Measurements from ENCODE around the gene ERAP2.
"Not testable (repeated sequence)": the region's sequence is repeated elsewhere in the genome, so short reads cannot be mapped to it uniquely, and the experiment has no call there.

The ERAP2 gene

DNA sequence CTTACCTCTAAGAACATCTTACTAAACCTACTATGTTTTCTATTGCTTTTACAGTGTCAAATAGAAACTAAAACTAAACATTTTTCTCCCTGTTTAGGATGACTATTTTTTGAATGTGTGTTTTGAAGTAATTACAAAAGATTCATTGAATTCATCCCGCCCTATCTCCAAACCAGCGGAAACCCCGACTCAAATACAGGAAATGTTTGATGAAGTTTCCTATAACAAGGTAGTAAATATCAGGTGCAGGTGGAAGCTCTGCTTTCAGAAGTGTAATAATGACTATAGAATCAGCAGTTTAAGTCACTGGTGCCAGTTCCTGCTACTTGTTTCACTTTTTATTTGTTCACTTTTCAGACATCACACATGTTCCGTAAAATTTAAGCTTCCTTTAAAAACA, 20.0 kb downstream of the ERAP2 start:
- DNase-seq (ENCODE audit: low read depth in 2 of 2), result no peak

- DNase-seq (ENCODE audit: low read depth in 2 of 2), result no peak
These were observed 20.5 kb downstream of the ERAP2 start for GRCh38 chr5:96896806-96897205.

GRCh38 chr5:96901384-96901783, 25.1 kb downstream of the ERAP2 start:
- DNase-seq (ENCODE audit: low read depth in 2 of 2), result no peak

GRCh38 chr5:96901841-96902240, 25.5 kb downstream of the ERAP2 start:
- no peak for DNase-seq (ENCODE audit: low read depth in 2 of 2)

DNA sequence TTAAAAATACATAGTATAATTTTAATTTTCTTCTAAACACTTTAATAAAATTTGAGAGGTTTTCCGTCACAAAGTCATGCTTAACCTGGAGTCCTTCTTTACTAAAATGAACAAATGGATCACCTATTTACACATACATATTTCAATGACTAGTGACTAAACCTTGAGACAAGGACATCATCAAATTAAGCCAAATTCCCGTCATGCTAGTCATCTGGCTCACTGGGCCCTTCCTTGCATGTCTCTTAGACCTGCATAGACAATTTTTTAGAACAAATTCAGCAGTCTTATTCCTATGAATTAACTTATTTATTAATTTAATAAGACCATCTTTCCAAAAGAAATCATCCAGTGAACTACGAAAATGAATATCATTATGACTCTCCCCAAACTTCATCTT, 26.6 kb downstream of the ERAP2 start:
- DNase-seq (ENCODE audit: low read depth in 2 of 2), result no peak

DNA sequence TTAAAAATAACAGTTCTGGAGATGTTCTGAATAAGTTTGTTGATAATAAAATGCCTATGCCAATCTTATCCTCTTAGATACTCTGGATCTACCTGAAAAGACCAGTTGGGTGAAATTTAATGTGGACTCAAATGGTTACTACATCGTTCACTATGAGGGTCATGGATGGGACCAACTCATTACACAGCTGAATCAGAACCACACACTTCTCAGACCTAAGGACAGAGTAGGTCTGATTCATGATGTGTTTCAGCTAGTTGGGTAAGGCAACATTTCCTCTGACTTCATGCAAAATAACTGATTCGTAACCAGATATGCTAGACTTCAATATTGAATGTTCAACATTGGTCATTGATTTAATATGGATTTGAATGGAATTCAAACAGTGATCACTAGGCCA, 27.0 kb downstream of the ERAP2 start:
- no peak for DNase-seq (ENCODE audit: low read depth in 2 of 2)

GRCh38 chr5:96904054-96904931, 28.0 kb downstream of the ERAP2 start:
- no peak for DNase-seq (ENCODE audit: low read depth in 2 of 2)

- DNase-seq (ENCODE audit: low read depth in 2 of 2), result no peak
These were observed 29.6 kb downstream of the ERAP2 start for GRCh38 chr5:96905864-96906263.

- DNase-seq (ENCODE audit: low read depth in 2 of 2), result no peak
These were observed 32.7 kb downstream of the ERAP2 start for GRCh38 chr5:96909003-96909402.

GRCh38 chr5:96909435-96909834, 33.1 kb downstream of the ERAP2 start:
- no peak for DNase-seq (ENCODE audit: low read depth in 2 of 2)

DNA sequence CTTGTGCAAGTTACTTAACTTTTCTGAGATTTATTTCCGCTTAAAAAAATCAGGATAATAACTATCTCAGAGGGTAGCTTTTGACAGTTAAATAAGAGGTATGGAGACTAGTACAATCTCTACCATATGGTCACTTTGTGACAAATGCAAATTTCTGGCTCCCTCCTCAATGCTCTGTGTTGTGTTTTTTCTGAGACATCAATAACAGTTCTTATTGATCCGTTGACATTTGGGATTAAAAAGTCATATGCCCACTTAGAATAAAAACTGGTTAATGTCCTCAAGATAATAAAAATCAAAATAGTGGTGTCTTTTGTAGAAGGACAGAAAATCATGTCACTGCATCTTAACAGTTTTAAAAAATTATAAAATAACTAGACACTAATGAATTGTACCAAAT, 34.8 kb downstream of the ERAP2 start:
- no peak for DNase-seq (ENCODE audit: low read depth in 2 of 2)

GRCh38 chr5:96913233-96913632, 36.9 kb downstream of the ERAP2 start:
- DNase-seq (ENCODE audit: low read depth in 2 of 2), result no peak

- DNase-seq (ENCODE audit: low read depth in 2 of 2), result no peak
These were observed 43.5 kb downstream of the ERAP2 start for GRCh38 chr5:96919754-96920197.

DNA sequence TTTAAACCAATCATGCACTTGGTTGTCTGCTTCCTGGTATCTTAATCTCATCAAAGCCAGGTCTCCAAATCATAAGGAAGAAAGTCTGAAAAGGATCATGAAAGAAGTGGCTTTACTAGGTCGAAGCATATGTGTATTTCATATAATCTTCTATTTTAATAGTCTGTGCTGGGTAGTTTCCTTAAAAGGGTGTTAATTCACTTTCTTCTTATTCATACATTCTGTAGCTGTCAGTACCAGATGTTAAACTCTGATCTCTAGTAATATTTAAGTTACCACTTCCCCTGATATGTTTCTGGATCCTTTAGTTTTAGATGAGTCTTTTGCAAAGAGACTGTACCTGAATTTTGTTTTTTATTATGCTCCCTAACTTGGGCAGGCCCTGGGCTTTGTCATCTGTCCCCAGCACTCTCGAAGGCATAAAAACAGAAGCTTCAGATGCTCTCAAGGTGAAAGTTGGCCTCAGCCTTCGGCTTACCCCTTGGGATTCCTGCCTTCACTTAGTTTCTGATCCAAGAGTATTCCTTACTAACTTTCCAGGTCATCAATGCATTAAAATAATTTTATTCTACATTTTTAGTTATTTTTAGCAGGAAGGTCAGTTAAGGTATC, 44.5 kb downstream of the ERAP2 start:
- no peak for DNase-seq (ENCODE audit: low read depth in 2 of 2)

GRCh38 chr5:96922499-96923244, 46.4 kb downstream of the ERAP2 start:
- no peak for DNase-seq (ENCODE audit: low read depth in 2 of 2)

DNA sequence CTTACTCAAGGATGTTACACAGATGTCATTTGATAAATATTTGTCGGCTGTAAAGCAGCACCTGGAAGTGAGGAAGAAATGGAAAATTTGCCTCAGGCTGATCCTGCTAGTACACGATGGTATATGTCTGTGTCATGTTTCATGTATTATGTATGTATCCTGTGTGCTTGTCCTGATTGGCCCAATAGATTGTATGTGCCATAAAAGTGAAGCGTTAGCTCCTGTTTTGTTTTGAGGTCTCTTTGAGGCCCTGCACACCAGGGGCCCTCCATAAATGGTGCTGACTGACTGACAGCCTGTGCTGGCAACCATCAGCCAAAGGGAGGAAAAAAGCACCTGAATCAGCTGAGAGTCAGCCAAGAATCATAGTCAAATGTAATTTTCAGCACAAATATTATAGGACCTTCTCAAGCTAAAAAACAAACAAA, 47.7 kb downstream of the ERAP2 start:
- DNase-seq (ENCODE audit: low read depth in 2 of 2), result no peak

DNA sequence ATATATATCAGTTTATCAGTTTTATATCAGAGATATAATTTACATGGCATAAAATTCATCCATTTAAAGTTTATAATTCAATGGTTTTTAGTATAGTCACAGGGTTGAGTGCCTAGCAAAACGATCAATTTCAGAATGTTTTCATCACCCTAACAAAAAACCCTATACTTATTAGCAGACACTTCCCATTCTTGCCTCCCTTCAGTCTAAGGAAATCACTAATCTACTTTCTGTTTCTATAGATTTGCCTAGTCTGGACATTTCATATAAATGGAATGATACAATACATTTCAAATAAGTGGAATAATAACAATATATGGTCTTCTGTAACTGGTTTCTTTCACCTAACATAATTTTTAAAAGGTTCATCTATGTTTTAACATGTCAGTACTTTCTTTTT, 50.0 kb downstream of the ERAP2 start:
- DNase-seq (ENCODE audit: low read depth in 2 of 2), result no peak

- DNase-seq (ENCODE audit: low read depth in 2 of 2), result no peak
These were observed 50.7 kb downstream of the ERAP2 start for GRCh38 chr5:96927008-96927407.

DNA sequence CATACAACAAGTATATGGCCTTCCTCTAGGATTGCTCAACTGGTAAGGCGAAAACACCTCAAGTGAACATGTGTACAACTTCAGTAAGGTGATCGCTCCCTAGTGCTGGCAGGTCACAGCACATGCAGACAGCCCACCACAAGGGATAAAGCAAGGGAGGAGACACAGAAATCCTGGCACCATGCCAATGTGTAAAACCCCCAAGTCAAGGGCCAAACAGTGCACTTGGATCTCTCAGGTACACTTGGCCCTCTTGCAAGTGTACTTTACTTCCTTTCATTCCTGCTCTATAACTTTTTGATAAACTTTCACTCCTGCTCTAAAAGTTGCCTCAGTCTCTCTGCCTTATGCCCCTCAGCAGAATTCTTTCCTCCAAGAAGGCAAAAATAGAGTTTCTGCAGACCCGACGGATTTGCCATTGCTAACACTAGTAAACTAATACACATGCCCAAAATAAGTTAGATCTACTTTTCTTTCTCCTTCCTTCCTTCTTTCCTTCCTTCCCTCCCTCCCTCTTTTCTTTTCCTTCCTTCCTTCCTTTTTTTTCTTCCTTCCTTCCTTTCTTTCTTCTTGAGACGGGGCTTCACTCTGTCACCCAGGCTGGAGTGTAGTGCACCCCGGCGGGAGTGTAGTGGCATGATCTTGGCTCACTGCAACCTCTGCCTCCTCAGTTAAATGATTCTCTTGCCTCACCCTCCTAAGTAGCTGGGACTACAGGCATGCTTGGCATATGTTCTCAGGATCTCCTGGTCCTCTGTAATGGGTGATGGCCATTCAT, 52.8 kb downstream of the ERAP2 start:
- no peak for DNase-seq (ENCODE audit: low read depth in 2 of 2)

- no peak for DNase-seq (ENCODE audit: low read depth in 2 of 2)
These were observed 53.8 kb downstream of the ERAP2 start for GRCh38 chr5:96930058-96930457.

GRCh38 chr5:96930589-96930988, 54.3 kb downstream of the ERAP2 start:
- no peak for DNase-seq (ENCODE audit: low read depth in 2 of 2)

DNA sequence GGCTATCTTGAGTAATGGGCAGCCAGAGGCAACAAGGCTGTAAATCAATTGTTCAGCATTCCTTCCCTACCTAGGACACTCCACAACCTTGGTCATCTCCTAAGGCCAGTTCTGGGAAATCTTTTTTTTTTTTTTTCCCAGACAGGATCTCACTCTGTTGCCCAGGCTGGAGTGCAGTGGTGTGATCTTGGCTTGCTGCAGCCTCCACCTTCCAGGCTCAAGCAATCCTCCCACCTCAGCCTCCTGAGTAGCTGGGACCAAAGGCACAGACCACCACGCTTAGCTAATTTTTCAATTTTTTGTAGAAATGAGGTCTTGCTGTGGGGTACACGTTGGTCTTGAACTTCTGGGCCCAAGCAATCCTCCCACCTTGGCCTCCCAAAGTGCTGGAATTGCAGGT, 54.7 kb downstream of the ERAP2 start:
- not testable (repeated sequence) for DNase-seq (ENCODE audit: low read depth in 2 of 2)
